DMS 273 (cell line): Measurements from ENCODE around the gene RPS6KA2.
A peak's percentile ranks its signal among the peaks of the same experiment; 100 is the strongest.
"Not testable (repeated sequence)": the region's sequence is repeated elsewhere in the genome, so short reads cannot be mapped to it uniquely, and the experiment has no call there.

Experiments used
- DNase-seq: peaks from one replicate; lab custom pipeline; 2025; ENCODE audit not compliant: unreplicated experiment; lab: John Stamatoyannopoulos, UW

The RPS6KA2 gene

DNA sequence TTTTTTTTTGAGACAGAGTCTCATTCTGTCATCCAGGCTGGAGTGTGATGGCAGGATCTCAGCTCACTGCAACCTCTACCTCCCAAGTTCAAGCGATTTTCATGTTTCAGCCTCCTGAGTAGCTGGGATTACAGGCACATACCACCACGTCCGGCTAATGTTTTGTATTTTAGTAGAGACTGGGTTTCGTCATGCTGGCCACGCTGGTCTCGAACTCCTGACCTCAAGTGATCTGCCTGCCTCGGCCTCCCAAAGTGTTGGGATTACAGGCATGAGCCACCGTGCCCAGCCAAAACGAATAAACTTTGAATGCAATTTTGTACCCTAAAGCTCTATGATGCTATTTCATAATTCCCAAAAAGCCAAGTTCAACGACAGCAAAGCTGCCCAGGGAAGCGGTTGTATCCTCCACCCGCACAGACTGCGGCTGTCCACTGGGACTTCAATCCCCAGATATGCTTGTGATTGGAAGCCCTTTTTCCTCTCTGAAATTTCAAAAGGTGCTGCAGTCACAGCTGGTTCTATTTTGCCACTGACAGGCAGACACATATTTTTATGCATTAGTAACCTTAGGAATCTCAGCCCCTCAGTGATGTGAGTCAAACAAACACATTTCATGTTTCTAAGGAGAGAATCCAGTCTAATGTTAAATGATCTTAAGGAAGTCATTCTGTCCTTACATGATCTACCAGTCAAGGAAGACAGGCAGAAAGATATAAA, 31.8 kb downstream of the RPS6KA2 start:
- no peak for DNase-seq

DNA sequence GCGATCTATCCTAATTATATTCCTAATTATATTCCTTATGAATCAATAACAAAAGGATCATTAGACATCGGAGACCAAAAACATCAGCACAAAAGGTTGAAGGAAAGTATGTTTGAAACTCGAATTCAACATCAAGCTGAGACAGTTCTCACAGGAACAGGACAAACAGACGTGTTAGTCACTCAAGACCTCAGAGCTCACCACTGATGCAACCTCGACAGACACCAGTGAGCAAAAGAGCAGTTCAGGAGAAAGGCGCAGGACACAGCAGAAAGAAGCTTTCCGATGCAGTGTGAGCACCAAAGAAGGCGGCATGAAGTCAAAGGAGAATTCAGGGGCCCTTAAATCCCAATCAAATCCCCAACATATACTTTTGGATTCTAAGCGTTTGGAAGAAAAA, 34.2 kb downstream of the RPS6KA2 start:
- no peak for DNase-seq

DNA sequence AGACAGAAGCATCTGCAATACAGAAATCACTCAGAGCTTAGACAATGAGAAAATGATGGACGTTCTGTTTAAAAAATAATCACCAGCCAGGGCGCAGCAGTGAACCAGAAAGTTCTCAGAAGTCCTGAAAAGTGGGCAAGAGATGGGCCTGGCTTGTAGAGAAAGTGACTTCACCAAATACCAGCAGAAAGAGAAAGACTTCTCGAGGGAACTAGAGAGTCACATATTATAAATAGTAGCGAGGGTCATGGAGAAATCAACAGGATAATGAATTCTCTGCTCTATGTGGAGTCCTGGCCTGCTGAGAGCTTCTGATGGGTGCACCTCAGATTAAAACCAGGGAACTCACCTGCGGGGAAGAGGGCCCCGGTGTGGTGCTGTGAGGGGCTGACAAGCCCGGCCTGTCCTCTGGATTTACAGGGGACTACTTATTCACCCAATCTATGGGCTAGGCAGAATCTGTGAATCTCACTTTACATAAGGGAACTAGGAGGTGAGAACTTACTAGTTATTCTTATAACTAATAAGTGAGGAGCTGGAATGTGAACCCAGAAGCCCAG, 35.0 kb downstream of the RPS6KA2 start:
- no peak for DNase-seq

DNA sequence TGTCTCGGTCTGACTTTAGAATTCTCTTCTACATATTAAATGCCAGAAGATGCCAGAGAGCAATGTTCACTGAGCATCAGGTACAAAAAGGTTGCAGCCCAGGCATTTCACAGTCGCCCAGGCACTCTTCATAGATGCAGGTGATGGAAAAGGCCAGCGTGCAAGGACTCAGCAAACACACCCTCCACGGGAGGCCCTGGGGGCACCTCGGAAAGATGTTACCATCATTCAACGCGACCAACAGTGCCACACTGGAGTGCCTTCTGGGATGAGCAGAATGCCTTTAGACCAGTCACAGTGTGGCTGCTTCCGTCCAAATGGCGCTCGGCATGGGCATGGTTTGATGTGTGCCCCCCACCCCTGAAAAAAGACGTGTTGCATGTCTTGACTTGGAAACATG, 36.0 kb downstream of the RPS6KA2 start:
- no peak for DNase-seq

DNA sequence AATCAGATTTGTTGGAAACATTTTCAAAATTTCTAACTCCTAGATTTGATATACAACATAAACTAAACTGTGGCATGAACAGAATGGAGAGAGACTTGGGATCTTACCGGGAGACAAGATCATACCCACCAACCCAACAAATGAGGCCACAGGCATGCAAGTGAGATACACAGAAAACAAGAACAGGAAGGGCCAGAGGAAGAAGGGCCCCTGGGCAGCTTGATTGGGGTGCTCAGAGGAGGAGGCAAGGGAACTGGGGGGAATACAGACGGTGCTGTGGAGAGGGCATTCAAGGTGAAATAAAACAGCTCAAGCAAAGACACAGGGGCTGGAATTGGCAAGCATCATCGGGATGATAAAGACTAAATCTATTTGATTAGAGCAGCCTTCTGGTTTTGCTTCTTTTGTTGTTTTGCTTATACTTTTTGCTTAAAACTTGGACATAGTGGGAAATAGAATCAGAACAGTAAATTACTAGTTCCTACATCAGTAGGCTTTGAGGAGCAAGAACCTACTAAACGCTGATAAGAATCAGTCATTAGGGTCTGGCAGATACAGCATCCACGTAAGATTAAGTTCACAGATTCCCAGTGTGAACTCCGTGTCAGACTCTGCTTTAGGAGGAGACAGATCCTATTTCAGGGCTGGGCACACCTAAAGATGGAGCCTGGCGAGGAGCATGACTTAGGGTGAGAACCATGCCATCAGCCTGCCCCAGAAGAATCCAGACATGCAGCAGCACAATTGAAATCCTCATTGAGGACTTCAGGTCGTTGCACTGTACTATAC, 37.1 kb downstream of the RPS6KA2 start:
- no peak for DNase-seq

DNA sequence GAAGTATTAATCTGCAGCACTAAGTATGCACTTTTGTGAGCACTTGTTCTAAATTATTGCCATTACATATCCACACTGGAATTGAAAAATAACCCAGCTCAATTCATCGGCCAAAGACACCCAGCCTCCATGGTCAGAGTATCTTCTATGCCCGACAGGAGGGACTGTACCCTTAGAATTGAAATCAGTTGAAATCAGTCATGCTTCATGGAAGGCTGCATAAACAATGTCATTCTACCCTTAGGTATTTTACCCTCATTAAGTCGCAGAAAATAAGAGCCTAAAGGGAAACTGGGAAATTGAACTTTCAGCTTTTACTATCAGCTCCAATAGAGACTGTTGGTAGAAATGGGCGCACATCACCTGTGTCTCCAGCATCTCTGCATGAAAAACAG, 37.7 kb downstream of the RPS6KA2 start:
- no peak for DNase-seq

DNA sequence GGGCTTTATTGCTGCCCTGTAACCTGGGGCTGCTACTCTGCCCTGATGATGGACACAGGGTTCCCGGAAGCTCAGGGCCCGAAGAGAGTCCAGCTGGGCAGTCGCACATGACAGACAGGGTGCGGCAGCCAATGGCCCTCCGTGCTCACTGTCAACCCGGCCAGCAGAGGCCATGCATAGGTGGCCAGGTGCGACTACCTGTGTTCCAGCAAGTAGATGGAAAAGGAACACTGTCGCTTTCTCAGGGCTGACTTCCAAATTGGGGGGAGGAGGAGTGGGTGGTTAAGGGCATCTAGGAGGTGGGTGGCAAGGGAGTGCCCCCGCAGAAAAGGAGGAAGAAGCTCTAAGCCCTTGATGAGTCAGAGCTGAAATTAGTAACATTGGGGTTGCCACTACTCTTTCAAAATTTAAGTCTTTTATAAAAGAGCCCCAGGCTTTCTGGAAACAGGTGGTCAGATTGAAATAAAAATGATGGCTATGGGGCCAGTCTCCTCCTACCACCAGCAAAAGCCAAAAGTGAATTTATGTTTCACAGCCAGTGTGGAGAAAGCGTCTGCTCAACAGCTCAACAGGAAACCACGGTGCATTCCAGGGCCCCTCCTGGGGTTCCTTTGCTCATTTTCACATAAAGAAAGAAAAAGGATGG, 38.2 kb downstream of the RPS6KA2 start:
- DNase-seq: no peak

DNA sequence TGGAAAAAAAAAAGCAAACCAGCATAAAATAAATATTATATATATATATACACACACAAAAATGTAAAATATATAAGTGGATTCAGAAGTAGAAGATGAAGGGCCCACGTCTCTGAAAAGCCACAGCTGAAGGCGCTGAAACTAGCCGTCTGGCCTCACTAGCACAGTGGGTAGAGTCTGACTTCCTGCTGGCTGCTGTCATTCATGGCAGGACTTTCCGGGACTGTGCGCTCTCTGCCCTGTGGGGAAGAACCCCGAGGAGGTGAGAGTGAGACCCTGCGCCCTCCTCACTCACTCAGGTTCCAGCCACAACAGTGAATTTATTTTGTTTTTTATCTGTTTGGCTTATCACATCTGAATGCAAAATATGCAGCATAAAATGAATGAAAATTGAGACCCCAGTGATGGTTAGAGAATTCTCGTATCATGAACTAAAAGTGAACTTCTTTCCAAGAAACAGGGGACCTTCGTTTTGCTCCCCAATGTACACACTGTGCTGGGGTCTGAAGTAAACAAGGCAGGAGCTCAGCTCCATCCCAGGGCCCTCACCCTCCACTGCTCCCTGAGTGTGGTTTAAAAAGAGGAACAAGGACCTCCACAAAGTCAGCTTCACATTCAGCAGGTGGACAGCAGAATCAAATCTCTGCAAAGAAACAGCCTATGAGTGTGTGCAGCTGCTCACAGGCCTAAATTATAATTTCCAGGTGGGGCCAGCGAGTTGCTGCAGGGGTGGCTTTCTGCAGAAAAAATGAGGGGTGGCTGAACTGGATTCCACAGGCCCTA, 39.2 kb downstream of the RPS6KA2 start:
- DNase-seq: no peak

DNA sequence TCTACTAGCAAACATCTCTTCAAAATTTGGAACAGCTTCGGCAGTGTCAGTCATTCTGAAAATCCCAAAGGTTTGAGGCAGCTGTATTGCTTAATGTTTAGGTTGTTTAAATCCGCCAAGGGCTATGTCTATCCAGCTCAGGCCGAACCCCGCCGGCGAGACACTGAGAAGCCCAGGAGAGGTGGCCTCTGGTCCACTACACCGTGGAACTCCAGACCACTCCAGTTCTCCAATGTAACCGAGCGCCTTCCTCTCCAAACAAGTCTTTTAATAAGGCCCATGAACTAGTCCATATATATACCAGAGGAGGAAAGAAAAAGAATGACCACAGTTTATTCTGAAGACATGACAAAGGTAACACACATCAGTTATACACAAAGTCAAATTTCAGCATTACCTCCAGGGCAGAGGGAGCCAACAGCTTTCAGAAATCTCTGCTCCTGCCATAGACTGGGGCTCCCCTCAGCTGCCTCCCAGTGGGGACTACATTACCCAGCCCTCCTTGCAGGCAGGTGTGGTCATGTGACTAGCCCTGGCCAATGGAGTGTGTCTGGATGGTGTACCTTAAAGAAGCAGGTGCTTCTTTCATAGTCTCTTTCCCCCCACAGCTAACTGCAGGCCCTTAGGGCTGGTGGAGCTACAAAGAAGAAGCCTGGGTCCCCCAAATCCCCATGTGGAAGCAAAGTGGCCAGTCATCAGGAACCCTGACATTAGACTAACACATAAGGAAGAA, 40.5 kb downstream of the RPS6KA2 start, which contains the start of gene RAMACL:
RAMACL (minus strand) TSS at position 255 of the 733 bp plus-strand sequence; CDS start at position 54, 201 bp downstream.
- DNase-seq: peak; percentile 28

DNA sequence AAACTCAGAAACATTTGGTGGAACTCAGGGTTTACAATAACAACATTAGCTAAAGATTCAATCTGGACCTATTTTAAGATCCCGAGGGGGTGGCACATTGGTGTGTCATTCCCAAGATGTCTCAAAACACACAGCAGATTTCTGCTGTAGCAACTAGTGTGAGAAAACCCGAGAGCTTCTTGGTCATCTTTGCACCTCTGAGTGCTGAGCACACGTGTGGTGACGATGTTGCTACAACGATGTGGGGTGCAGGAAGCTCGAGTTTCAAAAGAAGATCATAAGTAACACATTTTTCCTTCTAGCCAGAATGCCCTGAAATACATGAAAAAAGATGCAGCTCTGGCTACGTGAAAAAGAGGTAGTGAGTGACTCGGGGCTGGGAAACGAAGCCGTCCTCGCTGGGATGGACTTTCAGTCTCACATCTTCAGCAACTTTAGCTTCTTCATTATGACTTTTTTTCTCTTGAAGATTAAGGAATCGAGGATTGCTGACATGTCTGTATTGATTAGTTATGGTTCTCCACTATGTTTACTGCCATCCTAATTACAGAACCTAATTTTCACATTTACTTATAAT, 42.1 kb downstream of the RPS6KA2 start:
- no peak for DNase-seq

DNA sequence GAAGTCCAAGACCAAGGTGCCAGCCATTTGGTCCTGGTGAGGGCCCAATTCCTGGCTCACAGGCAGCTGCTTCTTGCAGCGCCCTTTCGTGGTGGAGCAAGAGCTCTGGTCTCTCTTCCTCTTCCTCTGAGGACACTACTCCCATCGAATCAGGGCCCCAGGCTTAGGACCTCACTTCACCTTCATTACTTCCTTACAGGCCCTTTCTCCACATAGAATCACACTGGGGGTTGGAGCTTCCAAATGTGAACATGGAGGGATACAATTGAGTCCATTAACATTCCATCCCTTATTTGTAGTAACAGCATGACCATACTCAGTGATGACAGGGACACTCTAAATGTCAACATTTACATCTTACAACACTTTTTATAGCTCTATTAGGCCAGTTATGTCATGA, 42.9 kb downstream of the RPS6KA2 start:
- no peak for DNase-seq

DNA sequence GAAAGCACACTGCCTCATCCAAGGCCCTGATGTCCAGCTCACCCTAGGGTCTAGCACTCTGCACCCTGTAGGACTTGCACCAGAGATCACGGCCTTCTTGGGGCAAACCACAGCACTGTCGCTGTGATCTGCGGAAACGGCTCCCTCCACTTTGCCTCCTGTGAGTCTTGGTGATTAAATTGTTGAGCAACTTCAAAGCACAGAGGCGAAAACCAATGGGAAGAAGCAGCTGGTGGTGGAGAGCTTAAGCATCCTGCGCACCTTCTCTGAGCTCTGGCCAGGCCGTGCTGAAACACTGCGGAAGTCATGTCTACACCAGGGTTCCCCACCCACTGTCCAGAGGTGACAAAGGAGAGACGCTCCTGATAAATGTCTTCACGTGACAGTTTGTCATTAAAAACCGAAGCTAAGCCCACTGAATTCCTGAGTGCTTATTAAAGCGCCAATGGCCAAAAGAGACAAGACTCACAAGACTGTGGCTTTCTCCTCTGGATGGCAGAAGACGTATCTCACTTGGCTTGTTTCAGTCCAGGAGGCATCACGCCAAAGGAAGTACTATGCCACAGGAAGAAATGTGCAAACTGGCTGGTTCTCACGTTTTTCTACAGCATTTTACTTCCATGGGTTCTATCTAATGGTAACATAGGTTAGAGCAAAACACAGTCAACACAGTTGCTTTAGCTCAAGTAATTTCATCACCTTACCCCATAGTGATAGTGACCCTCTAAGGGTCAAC, 43.7 kb downstream of the RPS6KA2 start:
- DNase-seq: no peak

DNA sequence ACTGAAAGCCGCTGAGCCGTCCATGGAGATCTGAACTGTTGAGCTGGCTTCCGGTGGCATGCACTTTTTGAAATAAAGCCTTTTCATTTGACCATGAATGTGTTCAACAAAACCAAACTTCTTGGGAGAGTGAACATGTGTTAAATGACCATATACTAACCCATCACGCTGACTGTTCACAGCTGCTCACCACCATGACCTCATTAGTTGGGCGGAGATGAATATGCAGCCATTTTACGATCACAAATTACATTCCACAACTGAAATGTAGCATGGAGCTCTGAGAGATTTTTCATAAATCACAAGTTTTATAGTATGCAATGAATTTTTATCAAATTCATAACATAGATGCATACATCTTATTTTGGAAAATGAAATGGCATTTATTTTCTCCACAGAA, 44.8 kb downstream of the RPS6KA2 start:
- no peak for DNase-seq

DNA sequence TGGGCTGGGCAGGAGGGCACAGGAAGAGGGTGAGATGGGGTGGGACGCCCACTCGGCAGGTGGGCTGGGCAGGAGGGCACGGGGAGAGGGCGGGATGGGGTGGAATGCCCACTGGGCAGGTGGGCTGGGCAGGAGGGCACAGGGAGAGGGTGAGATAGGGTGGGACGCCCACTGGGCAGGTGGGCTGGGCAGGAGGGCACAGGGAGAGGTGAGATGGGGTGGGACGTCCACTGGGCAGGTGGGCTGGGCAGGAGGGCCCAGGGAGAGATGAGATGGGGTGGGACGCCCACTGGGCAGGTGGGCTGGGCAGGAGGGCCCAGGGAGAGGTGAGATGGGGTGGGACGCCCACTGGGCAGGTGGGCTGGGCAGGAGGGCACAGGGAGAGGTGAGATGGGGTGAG, 45.2 kb downstream of the RPS6KA2 start:
- DNase-seq: not testable (repeated sequence)

DNA sequence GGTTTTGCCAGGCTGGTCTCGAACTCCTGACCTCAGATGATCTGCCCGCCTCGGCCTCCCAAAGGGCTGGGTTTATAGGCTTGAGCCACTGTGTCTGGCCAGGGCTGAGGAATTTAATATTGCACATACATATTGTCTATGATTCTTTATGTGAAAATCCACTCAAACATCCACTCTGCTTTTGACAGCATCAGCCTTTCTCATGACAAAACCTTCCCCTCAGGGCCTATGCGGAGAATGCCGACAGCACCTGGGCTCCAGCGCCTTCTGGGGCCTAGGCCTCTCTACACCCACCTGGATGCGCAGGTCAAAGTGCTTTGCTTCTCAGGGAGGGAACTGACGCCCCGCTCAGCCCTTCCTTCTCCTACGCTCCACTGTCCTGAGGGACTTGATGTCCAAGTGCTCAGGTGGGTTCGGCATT, 46.0 kb downstream of the RPS6KA2 start:
- no peak for DNase-seq

DNA sequence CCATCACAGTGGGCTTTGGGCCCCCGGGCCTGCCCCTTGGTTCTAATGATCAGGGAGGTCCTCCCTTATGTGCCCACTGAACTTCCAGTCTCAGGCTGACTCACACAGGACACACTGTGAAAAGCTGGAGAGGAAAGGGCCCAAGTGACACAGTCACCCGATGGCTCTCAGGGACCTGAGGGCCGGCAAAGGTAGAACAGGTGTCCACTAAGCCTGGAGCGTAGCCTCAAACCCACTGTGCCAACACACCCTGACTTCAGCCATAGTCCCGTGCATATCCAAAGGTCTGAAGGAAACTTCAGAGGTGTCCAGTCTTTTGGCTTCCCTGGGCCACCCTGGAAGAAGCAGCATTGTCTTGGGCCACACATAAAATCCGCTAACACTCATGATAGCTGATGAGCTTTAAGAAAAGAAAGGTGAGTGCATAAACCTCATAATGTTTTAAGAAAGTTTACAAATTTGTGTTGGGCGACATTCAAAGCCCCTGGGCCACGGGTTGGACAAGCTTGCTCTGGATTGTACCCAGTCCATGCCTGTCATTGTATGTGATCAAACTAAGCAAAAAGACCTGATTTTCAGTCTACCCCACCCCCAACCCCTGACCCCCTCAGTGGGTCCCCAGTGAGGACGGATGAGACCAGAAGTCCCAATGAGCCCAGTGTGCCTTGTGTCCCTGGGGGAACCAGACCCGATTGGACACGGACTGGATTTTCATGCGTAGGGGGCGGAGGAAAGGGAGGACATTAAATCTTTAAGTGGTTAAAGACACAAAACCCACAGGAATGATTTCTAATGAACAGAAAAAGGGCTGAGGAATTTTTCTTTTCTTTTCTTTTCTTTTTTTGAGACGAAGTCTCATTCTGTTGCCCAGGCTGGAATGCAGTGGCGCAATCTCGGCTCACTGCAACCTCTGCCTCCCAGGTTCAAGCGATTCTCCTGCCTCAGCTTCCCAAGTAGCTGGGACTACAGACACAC, 46.7 kb downstream of the RPS6KA2 start:
- DNase-seq: no peak

DNA sequence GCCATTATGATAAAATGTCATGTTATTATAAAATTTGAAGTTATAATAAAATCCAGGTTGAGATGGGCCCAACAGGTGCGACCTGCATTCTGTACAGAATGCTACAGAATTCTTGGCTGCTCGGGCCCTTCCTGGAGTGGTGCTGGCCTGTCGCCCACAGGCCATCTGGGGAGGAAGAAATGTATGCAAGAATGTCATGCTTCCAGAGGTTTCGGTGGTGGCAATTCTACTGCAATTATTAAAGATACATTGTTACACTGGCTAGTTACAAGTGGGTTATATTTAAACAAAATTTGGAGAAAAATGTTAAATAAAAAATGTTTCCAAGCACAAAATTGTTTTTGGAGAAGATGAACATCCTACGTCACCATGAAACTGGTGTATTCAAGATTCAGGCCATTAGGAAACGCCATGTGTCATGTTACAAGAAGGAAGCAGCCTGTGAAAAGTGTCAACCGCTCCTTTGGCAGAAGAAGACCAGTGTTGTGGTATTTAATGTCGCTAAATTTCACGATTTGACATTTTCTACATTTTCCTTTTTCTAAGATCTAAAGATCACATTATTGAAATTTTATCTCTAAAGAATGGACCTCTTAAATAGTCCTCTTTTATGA, 47.7 kb downstream of the RPS6KA2 start:
- peak; percentile 31 for DNase-seq
